KOPT-K1 (cell line): ENCODE results near the gene SLC2A14.
"Not testable (repeated sequence)": the region's sequence is repeated elsewhere in the genome, so short reads cannot be mapped to it uniquely, and the experiment has no call there.

Source experiments
- H3K27ac ChIP-seq: fragments of 200-600 bp; sonication (generic); 2 replicates; pipeline ENCODE4 v1.5.1; 2016; ENCODE audit warnings: antibody characterized with exemption, mild to moderate bottlenecking, low read depth, low read length; ENCODE audit not compliant: poor library complexity, severe bottlenecking
- H3K36me3 ChIP-seq: fragments of 200-600 bp; sonication (generic); 2 replicates; pipeline ENCODE4 v1.5.1; 2017; ENCODE audit warnings: antibody characterized with exemption, mild to moderate bottlenecking, low read length, moderate library complexity; ENCODE audit not compliant: insufficient read depth
- H3K9me3 ChIP-seq: fragments of 200-600 bp; sonication (generic); 2 replicates; pipeline ENCODE4 v1.5.1; 2017; ENCODE audit warnings: antibody characterized with exemption, low read length, mild to moderate bottlenecking; ENCODE audit not compliant: insufficient read depth, poor library complexity, severe bottlenecking

Gene SLC2A14

GRCh38 chr12:7872566-7873319 is at the start of gene SLC2A14:
Gene SLC2A14 (minus strand): TSS chr12:7872915. CDS start chr12:7869880, 3,035 bp downstream.
- H3K36me3 ChIP-seq: no peaks in the 10 kb centered on the region
- H3K27ac ChIP-seq: no peak within 1 kb of the TSS
- H3K9me3 ChIP-seq: no peaks in the 10 kb centered on the region

GRCh38 chr12:7921181-7921580 is 48.5 kb upstream of the SLC2A14 start:
- not testable (repeated sequence) for H3K27ac ChIP-seq, H3K9me3 ChIP-seq
- peaks cover 71% of the 10 kb centered on the region for H3K36me3 ChIP-seq

GRCh38 chr12:7918268-7918590 is 45.5 kb upstream of the SLC2A14 start:
- H3K27ac ChIP-seq, H3K9me3 ChIP-seq: not testable (repeated sequence)
- peaks cover 46% of the 10 kb centered on the region for H3K36me3 ChIP-seq

- no peak overlapping the region for H3K27ac ChIP-seq
- no peaks in the 10 kb centered on the region for H3K9me3 ChIP-seq
- peaks cover 40% of the 10 kb centered on the region for H3K36me3 ChIP-seq
Measured at GRCh38 chr12:7917392-7918267, 44.9 kb upstream of the SLC2A14 start.

GRCh38 chr12:7916936-7917335 is 44.2 kb upstream of the SLC2A14 start:
- H3K36me3 ChIP-seq: peaks cover 33% of the 10 kb centered on the region
- no peak overlapping the region for H3K27ac ChIP-seq
- H3K9me3 ChIP-seq: no peaks in the 10 kb centered on the region

GRCh38 chr12:7915661-7916403 is 43.1 kb upstream of the SLC2A14 start:
- Histone ChIP-seq H3K27ac (no peak overlapping the region), H3K9me3 (no peaks in the 10 kb centered on the region), H3K36me3 (peaks cover 22% of the 10 kb centered on the region)

GRCh38 chr12:7910106-7910505 is 37.4 kb upstream of the SLC2A14 start:
- H3K27ac ChIP-seq, H3K36me3 ChIP-seq, H3K9me3 ChIP-seq: not testable (repeated sequence)

- Histone ChIP-seq H3K36me3 (no peaks in the 10 kb centered on the region), H3K9me3 (no peaks in the 10 kb centered on the region), H3K27ac (no peak overlapping the region)
Measured at GRCh38 chr12:7907009-7907408, 34.3 kb upstream of the SLC2A14 start.

GRCh38 chr12:7906303-7906702 is 33.6 kb upstream of the SLC2A14 start:
- H3K27ac ChIP-seq, H3K36me3 ChIP-seq, H3K9me3 ChIP-seq: not testable (repeated sequence)

GRCh38 chr12:7905600-7906125 is 32.9 kb upstream of the SLC2A14 start:
- H3K9me3 ChIP-seq, H3K36me3 ChIP-seq, H3K27ac ChIP-seq: not testable (repeated sequence)

- no peak overlapping the region for H3K27ac ChIP-seq
- H3K9me3 ChIP-seq: no peaks in the 10 kb centered on the region
Measured at GRCh38 chr12:7905071-7905470, 32.4 kb upstream of the SLC2A14 start.

GRCh38 chr12:7902416-7902815 is 29.7 kb upstream of the SLC2A14 start:
- not testable (repeated sequence) for H3K9me3 ChIP-seq, H3K27ac ChIP-seq, H3K36me3 ChIP-seq

More at GRCh38 chr12:7905071-7905470, 32.4 kb upstream of the SLC2A14 start:
- no peaks in the 10 kb centered on the region for H3K36me3 ChIP-seq

GRCh38 chr12:7899755-7900154 is 27.0 kb upstream of the SLC2A14 start:
- Histone ChIP-seq H3K36me3 (no peaks in the 10 kb centered on the region), H3K9me3 (no peaks in the 10 kb centered on the region), H3K27ac (no peak overlapping the region)

- not testable (repeated sequence) for H3K36me3 ChIP-seq, H3K9me3 ChIP-seq, H3K27ac ChIP-seq
Measured at GRCh38 chr12:7896726-7897125, 24.0 kb upstream of the SLC2A14 start.
